Chondrocyte (in vitro differentiated cells): ENCODE results near the gene SIL1. TPM values are rescaled to one million over a fixed set of nuclear protein-coding genes. Genes with fewer than 3 reads are reported as not detected.
"Not testable (repeated sequence)": the region's sequence is repeated elsewhere in the genome, so short reads cannot be mapped to it uniquely, and the experiment has no call there.

Experiments used
- DNase-seq: peaks from one replicate; pipeline ENCODE4 v3.0.0; 2021; ENCODE audit warnings: mixed read lengths, low spot score
- H3K27ac Mint-ChIP-seq: one replicate; pipeline ENCODE4 v1.8.0; 2021; ENCODE audit warnings: mild to moderate bottlenecking, moderate library complexity, mixed read lengths; ENCODE audit not compliant: unreplicated experiment
- H3K27me3 Mint-ChIP-seq: 2 replicates; pipeline ENCODE4 v1.8.0; 2021; ENCODE audit warnings: low read depth, mixed read lengths
- H3K36me3 Mint-ChIP-seq: 2 replicates; pipeline ENCODE4 v1.8.0; 2021; ENCODE audit warnings: low read depth, mixed read lengths
- H3K4me1 Mint-ChIP-seq: 2 replicates; pipeline ENCODE4 v1.8.0; 2021; ENCODE audit warnings: low read depth, mild to moderate bottlenecking, mixed read lengths
- H3K4me3 Mint-ChIP-seq: one replicate; pipeline ENCODE4 v1.8.0; 2021; ENCODE audit warnings: mild to moderate bottlenecking, moderate library complexity, mixed read lengths; ENCODE audit not compliant: unreplicated experiment
- H3K9me3 Mint-ChIP-seq: 2 replicates; pipeline ENCODE4 v1.8.0; 2021; ENCODE audit warnings: low read depth, mixed read lengths
- total RNA-seq: library from RNA; stranded (reverse); gene quantifications from 3 replicates; pipeline ENCODE4 v1.2.1, GENCODE V29; 2021
- TF ChIP-seq, protein P1 (sequence below): fragments of 200-600 bp; sonication (generic); IDR thresholded peaks from 2 replicates; pipeline ENCODE4 v1.5.0; 2021; ENCODE audit warnings: antibody characterized with exemption, mild to moderate bottlenecking, moderate library complexity

The SIL1 gene
- total RNA-seq, 1 donor from 2014 or later, result 71.1 TPM

DNA sequence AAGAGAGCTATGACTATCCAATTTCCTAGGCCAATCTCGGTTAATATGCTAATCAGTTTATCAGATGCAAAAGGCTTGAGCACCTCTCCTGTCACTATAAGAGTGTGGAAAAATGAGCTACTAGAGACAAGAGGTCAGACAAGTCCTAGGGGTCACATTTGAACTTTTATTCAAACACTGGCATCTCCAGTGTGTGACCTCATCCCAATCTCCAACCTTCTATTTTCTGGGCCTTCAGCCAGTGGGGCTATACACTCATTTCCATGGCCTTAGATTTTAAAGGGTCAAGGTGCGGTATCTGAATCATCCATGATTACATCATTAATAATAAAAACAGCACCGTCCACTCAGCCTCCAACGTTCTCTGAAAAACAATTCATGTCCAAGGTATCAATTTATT is 183.4 kb downstream of the SIL1 start:
- Mint-ChIP-seq H3K27ac (no peak overlapping the region), H3K4me1 (peaks cover 6% of the 10 kb centered on the region), H3K36me3 (peaks cover 12% of the 10 kb centered on the region)

GRCh38 chr5:139012176-139012575 is 186.0 kb downstream of the SIL1 start:
- H3K36me3 Mint-ChIP-seq, result peaks cover 5% of the 10 kb centered on the region
- no peak overlapping the region for H3K4me3 Mint-ChIP-seq
- no peak for DNase-seq
- no peaks in the 10 kb centered on the region for H3K27me3 Mint-ChIP-seq
- H3K9me3 Mint-ChIP-seq, result no peaks in the 10 kb centered on the region
- TF ChIP-seq, protein P1, sequence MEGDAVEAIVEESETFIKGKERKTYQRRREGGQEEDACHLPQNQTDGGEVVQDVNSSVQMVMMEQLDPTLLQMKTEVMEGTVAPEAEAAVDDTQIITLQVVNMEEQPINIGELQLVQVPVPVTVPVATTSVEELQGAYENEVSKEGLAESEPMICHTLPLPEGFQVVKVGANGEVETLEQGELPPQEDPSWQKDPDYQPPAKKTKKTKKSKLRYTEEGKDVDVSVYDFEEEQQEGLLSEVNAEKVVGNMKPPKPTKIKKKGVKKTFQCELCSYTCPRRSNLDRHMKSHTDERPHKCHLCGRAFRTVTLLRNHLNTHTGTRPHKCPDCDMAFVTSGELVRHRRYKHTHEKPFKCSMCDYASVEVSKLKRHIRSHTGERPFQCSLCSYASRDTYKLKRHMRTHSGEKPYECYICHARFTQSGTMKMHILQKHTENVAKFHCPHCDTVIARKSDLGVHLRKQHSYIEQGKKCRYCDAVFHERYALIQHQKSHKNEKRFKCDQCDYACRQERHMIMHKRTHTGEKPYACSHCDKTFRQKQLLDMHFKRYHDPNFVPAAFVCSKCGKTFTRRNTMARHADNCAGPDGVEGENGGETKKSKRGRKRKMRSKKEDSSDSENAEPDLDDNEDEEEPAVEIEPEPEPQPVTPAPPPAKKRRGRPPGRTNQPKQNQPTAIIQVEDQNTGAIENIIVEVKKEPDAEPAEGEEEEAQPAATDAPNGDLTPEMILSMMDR, result no peak
- peaks cover 6% of the 10 kb centered on the region for H3K4me1 Mint-ChIP-seq
- H3K27ac Mint-ChIP-seq, result no peak overlapping the region

More for the DNA sequence above, 183.4 kb downstream of the SIL1 start:
- no peak for DNase-seq
- Mint-ChIP-seq H3K9me3 (no peaks in the 10 kb centered on the region), H3K27me3 (no peaks in the 10 kb centered on the region), H3K4me3 (no peak overlapping the region)
- TF ChIP-seq, protein P1, result no peak

DNA sequence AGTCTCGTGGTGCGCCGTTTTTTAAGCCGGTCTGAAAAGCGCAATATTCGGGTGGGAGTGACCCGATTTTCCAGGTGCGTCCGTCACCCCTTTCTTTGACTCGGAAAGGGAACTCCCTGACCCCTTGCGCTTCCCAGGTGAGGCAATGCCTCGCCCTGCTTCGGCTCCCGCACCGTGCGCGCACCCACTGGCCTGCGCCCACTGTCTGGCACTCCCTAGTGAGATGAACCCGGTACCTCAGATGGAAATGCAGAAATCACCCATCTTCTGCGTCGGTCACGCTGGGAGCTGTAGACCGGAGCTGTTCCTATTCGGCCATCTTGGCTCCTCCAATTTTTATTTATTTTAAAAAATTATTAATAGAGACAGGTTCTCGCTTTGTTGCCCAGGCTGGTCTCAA is 187.0 kb downstream of the SIL1 start:
- H3K4me1 Mint-ChIP-seq, H3K36me3 Mint-ChIP-seq, H3K9me3 Mint-ChIP-seq, DNase-seq, H3K27me3 Mint-ChIP-seq: not testable (repeated sequence)
- Mint-ChIP-seq H3K4me3 (peak overlapping the region; percentile 68), H3K27ac (peak overlapping the region; percentile 70)

GRCh38 chr5:139004374-139005307 is 193.5 kb downstream of the SIL1 start:
- Mint-ChIP-seq H3K27me3 (no peaks in the 10 kb centered on the region), H3K4me1 (no peaks in the 10 kb centered on the region), H3K36me3 (peaks cover 9% of the 10 kb centered on the region), H3K4me3 (no peak overlapping the region), H3K27ac (no peak overlapping the region), H3K9me3 (peaks cover 7% of the 10 kb centered on the region)
- DNase-seq, result no peak
- TF ChIP-seq, protein P1, result no peak

DNA sequence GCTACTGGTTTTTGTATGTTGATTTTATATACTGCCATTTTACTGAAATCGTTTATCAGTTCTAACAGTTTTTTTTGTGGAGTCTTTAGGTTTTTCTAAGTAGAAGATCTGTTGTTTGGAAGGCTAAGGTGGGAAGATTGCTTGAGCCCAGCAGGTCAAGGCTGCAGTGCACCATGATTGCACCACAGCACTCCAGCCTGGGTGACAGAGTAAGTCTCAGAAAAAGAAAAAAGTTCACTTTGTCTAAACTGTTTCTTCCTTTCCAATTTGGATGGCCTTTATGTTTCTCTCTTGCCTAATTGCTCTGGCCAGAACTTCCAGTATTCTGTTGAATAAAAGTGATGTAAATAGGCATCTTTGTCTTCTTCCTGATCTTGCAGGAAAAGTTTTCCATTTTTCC is 198.5 kb downstream of the SIL1 start:
- DNase-seq, result no peak
- Mint-ChIP-seq H3K4me3 (no peak overlapping the region), H3K36me3 (peaks cover 20% of the 10 kb centered on the region), H3K9me3 (peaks cover 17% of the 10 kb centered on the region), H3K27ac (no peak overlapping the region), H3K4me1 (no peaks in the 10 kb centered on the region), H3K27me3 (no peaks in the 10 kb centered on the region)
- TF ChIP-seq, protein P1, result no peak
